Stimulated activated effector memory CD8-positive, alpha-beta T cell treated with anti-CD3 and anti-CD28 coated beads, Interleukin-12 subunit alpha, Interleukin-12 subunit beta, amount 100 ng/mL, for 72 hours (primary cell): Measurements from ENCODE around the gene TNS1.

Experiments
- ATAC-seq: fragments of 150-1000 bp; cut with Tn5 transposase; 2 replicates; pipeline ENCODE4 v1.10.0; 2021
- DNase-seq, 2 donors: peaks; one replicate each; pipeline ENCODE4 v3.0.0; 2021 to 2022; ENCODE audit warnings: low spot score in 2 of 2
- H3K27ac Mint-ChIP-seq: one replicate; pipeline ENCODE4 v1.8.0; 2022; ENCODE audit warnings: mild to moderate bottlenecking, mixed read lengths
- H3K36me3 Mint-ChIP-seq: one replicate; pipeline ENCODE4 v1.8.0; 2022; ENCODE audit warnings: mild to moderate bottlenecking, mixed read lengths
- H3K4me1 Mint-ChIP-seq: one replicate; pipeline ENCODE4 v1.8.0; 2022; ENCODE audit warnings: mixed read lengths
- H3K4me3 Mint-ChIP-seq: one replicate; pipeline ENCODE4 v1.8.0; 2022; ENCODE audit warnings: mild to moderate bottlenecking, mixed read lengths
- H3K9me3 Mint-ChIP-seq: one replicate; pipeline ENCODE4 v1.8.0; 2022; ENCODE audit warnings: mixed read lengths

TNS1 gene

GRCh38 chr2:218033208-218033589 lies 30.4 kb upstream of the TNS1 start:
- H3K4me3 Mint-ChIP-seq = no peak overlapping the region
- peaks cover 15% of the 10 kb centered on the region for H3K4me1 Mint-ChIP-seq
- no peak for ATAC-seq
- H3K27ac Mint-ChIP-seq = peak overlapping the region; percentile 34
- no peaks in the 10 kb centered on the region for H3K36me3 Mint-ChIP-seq
- H3K9me3 Mint-ChIP-seq = no peaks in the 10 kb centered on the region
- no peak for DNase-seq

GRCh38 chr2:218032336-218033171 lies 29.8 kb upstream of the TNS1 start:
- H3K4me3 Mint-ChIP-seq = no peak overlapping the region
- DNase-seq (peak in 1 of 2 donors; percentile 48), ATAC-seq (no peak)
- no peaks in the 10 kb centered on the region for H3K9me3 Mint-ChIP-seq
- H3K27ac Mint-ChIP-seq = peak overlapping the region; percentile 34
- H3K4me1 Mint-ChIP-seq = peaks cover 15% of the 10 kb centered on the region
- H3K36me3 Mint-ChIP-seq = no peaks in the 10 kb centered on the region

DNA sequence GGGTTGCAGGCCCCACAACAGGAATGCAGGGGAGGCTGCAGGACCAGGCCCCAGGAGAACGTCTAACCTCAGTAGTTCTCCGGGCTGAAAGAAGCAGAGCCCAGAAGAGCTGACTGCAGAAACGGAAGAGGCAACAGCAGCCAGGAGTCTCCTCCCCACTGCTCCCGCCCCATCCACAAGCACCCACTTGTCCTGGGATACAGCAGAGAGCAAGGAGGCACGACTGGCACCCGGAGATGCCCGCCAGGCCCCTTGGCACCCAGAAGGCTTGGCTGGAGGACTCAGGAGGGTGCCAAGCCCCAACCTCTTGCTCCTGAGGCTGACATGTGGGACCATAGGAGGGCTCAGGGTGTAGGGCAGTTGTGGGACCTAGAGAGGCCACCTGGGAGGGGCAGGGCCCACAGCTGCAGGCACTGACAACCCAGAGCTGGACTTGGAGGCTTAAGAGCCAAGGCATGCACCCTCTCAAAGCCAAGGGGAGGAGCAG lies 29.0 kb upstream of the TNS1 start:
- ATAC-seq = no peak
- no peak overlapping the region for H3K27ac Mint-ChIP-seq
- H3K4me3 Mint-ChIP-seq = no peak overlapping the region
- H3K36me3 Mint-ChIP-seq = no peaks in the 10 kb centered on the region
- peaks cover 15% of the 10 kb centered on the region for H3K4me1 Mint-ChIP-seq
- H3K9me3 Mint-ChIP-seq = no peaks in the 10 kb centered on the region
- DNase-seq = peak in 1 of 2 donors; percentile 44

DNA sequence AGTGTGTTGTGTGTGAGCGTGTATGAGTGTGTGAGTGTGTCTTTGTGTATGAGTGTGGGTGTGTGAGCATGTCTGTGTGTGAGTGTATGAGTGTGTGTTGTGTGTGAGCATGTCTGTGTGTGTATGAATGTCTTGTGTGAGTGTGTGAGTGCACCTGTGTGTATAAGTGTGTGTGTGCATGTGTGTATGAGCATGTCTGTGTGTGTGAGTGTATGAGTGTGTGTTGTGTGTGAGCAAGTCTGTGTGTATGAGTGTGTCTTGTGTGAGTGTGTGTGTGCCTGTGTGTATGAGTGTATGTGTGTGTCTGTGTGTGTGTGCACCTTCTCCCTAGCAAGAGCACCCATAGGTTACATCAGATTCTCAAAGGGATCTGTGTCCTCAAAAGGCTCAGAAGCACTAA lies 28.5 kb upstream of the TNS1 start:
- DNase-seq = peak in 1 of 2 donors; percentile 30
- Mint-ChIP-seq H3K9me3 (no peaks in the 10 kb centered on the region), H3K36me3 (no peaks in the 10 kb centered on the region), H3K4me3 (no peak overlapping the region), H3K4me1 (peaks cover 15% of the 10 kb centered on the region), H3K27ac (no peak overlapping the region)
- no peak for ATAC-seq

GRCh38 chr2:218030409-218031195 lies 27.8 kb upstream of the TNS1 start:
- ATAC-seq (no peak), DNase-seq (peak in 1 of 2 donors; percentile 33)
- Mint-ChIP-seq H3K4me1 (peaks cover 15% of the 10 kb centered on the region), H3K27ac (no peak overlapping the region), H3K4me3 (no peak overlapping the region), H3K36me3 (no peaks in the 10 kb centered on the region), H3K9me3 (no peaks in the 10 kb centered on the region)

- H3K27ac Mint-ChIP-seq = no peak overlapping the region
- DNase-seq (peak in 1 of 2 donors; percentile 43), ATAC-seq (no peak)
- no peaks in the 10 kb centered on the region for H3K9me3 Mint-ChIP-seq
- peaks cover 9% of the 10 kb centered on the region for H3K4me1 Mint-ChIP-seq
- H3K36me3 Mint-ChIP-seq = no peaks in the 10 kb centered on the region
- H3K4me3 Mint-ChIP-seq = no peak overlapping the region
Observed at GRCh38 chr2:218029366-218030360, 26.9 kb upstream of the TNS1 start.

DNA sequence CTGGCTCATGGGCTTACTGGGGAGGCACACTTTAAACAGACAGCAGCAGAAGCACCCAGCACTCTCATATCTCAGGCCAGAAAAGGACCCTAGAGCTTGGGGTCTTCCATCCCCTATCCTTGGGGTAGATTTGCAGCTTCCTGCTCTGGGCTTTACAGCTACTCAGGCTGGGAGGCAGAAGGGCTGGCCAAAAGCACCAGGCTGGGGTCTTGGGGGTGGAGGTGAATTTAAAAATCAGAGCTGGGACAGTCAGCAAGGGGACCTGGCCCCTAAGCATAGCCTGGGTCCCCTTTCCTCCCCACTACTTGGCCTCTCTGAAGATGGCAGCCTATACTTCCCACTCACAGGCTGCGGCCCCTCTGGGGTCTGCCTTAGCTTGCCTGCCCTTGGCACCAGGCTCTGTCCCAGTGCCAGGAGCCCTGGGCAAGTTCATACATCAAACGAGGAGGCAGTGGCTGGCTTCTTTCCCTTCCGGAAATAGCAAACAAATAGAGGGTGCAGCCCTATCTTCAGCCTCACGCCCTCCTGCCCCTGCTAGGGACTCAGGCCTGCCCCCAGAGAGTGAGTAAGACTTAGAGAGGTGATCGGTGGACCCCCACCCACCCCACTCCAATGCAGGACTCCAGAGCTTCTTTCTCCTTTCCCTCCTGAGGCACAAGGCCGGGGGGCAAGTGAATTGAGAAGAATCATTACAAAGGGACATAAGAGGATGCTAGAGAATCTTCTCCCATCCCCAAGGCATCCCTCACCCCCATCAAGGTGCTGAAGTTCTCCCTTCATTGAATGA lies 26.0 kb upstream of the TNS1 start:
- Mint-ChIP-seq H3K4me3 (no peak overlapping the region), H3K4me1 (no peaks in the 10 kb centered on the region), H3K27ac (no peak overlapping the region), H3K36me3 (no peaks in the 10 kb centered on the region), H3K9me3 (no peaks in the 10 kb centered on the region)
- ATAC-seq (no peak), DNase-seq (peak in 1 of 2 donors; percentile 37)

GRCh38 chr2:218028189-218028495 lies 25.3 kb upstream of the TNS1 start:
- no peak overlapping the region for H3K27ac Mint-ChIP-seq
- no peak overlapping the region for H3K4me3 Mint-ChIP-seq
- DNase-seq (no peak), ATAC-seq (no peak)
- H3K9me3 Mint-ChIP-seq = no peaks in the 10 kb centered on the region
- no peaks in the 10 kb centered on the region for H3K36me3 Mint-ChIP-seq
- no peaks in the 10 kb centered on the region for H3K4me1 Mint-ChIP-seq

GRCh38 chr2:218027426-218028188 lies 24.8 kb upstream of the TNS1 start:
- H3K36me3 Mint-ChIP-seq = no peaks in the 10 kb centered on the region
- DNase-seq = no peak
- no peaks in the 10 kb centered on the region for H3K9me3 Mint-ChIP-seq
- ATAC-seq = no peak
- no peaks in the 10 kb centered on the region for H3K4me1 Mint-ChIP-seq
- H3K27ac Mint-ChIP-seq = no peak overlapping the region
- no peak overlapping the region for H3K4me3 Mint-ChIP-seq

DNA sequence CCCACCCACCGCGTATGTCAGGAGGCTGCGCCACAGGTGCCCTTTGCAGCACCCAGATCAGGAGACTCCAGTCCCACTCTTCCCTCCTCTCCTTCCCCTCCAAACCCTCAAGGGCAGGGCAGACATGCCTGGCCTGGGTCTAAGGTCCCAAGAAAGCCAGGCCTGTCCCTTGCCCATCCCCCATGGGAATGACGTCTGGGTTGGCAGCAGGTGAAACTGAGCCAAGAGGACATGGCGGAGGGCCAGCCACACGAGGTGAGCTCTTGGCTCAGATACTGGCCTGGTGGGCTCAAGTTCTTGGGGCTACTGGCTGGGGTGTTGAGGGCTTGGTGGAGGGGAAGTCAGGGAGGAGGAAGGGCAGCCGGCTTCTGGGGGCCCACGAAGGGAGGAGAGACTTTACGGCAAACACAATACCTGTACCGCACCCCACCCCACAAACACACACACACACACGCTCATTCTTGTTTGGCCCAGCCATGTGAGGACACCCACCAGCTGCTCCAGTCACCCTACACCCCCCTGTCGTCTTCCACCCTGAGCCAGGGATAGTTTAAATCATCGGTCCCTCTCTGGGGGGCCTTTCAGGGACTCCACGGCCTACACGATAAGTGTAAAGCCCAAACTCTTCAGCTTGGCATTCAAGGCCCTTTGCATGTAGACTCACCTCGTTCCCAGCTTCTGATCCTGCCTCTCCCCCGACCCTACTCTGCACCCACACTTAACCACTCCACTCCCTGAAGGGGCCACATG lies 24.1 kb upstream of the TNS1 start:
- no peaks in the 10 kb centered on the region for H3K9me3 Mint-ChIP-seq
- no peak overlapping the region for H3K4me3 Mint-ChIP-seq
- H3K36me3 Mint-ChIP-seq = no peaks in the 10 kb centered on the region
- no peaks in the 10 kb centered on the region for H3K4me1 Mint-ChIP-seq
- ATAC-seq (no peak), DNase-seq (no peak)
- no peak overlapping the region for H3K27ac Mint-ChIP-seq

- Mint-ChIP-seq H3K27ac (no peak overlapping the region), H3K36me3 (no peaks in the 10 kb centered on the region), H3K9me3 (no peaks in the 10 kb centered on the region), H3K4me3 (no peak overlapping the region), H3K4me1 (no peaks in the 10 kb centered on the region)
- ATAC-seq = no peak
- DNase-seq = no peak
Observed at GRCh38 chr2:218026244-218026643, 23.4 kb upstream of the TNS1 start.

DNA sequence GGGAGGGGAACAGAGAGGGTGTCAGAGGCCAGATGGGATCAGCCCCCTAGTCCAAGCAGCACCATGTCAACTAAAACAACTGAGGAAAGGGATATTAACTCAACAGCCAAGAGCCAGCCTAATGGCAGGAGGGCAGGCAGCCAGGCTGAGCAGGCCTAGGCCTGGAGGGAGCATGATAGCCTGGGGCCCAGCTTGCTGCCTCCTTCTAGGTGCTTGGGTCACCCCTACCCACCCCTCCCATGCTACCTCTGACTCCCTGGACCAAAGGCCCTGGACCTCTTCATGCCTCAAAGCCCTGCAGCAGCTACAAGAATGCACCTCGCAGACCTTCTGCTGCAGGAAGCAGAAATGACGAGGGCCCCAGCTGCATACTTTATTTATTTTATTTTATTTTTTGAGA lies 22.1 kb upstream of the TNS1 start:
- Mint-ChIP-seq H3K9me3 (no peaks in the 10 kb centered on the region), H3K4me3 (no peak overlapping the region), H3K27ac (no peak overlapping the region), H3K36me3 (no peaks in the 10 kb centered on the region), H3K4me1 (no peaks in the 10 kb centered on the region)
- ATAC-seq (no peak), DNase-seq (no peak)

GRCh38 chr2:218024336-218024735 lies 21.5 kb upstream of the TNS1 start:
- DNase-seq (no peak), ATAC-seq (no peak)
- H3K36me3 Mint-ChIP-seq = no peaks in the 10 kb centered on the region
- H3K4me1 Mint-ChIP-seq = no peaks in the 10 kb centered on the region
- H3K9me3 Mint-ChIP-seq = no peaks in the 10 kb centered on the region
- H3K4me3 Mint-ChIP-seq = no peak overlapping the region
- no peak overlapping the region for H3K27ac Mint-ChIP-seq
